HL-60/S4 treated with retinoic acid at 250 ng/mL for 4 days and 3 days (cell line): ENCODE data around the gene FAM151B.

Experiments used
- in situ Hi-C: fragments of 300-500 bp; cut with MboI; formaldehyde crosslinking; loops from 2 replicates; pipeline ENCODE4 v1.7.0; 2022; ENCODE audit warnings: low sequenced_read_pairs

FAM151B gene

DNA sequence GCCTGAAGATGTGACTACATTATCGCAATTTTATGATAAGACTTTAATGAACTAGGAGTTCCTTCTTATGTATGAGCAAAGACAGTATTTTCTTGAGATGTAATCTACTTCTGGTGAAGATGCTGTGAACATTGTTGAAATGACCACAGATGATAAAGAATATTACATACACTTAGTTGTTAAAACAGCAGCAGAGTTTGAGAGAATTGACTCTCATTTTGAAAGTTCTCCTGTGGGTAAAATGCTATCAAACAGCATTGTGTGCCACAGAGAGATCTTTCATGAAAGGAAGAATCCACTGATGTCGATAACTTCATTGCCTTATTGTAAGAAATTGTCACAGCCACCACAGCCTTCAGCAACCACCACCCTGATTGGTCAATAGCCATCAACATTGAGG, 8.0 kb downstream of the FAM151B start:
- in situ Hi-C loops, result loop anchor here (25.0 kb wide), 1 partner anchor 166 kb away; the partner anchor contains the start of genes DHFR and MSH3

DNA sequence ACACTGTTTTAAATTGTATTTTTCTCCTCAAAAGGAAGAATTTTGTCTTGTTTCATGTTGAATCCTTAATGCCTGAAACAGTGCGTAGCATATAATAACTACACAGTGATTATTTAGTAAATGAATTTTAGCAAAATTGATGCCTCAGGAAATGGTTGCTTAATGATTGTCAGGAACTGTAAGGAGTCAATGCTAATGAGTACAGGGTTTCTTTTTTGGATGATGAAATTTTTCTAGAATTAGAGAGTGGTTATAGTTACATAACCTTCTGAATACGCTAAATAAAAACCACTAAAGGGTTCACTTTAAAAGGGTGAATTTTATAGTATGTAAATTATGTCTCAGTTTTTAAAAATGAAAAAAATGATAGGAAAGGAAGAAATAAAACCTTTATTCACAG, 14.9 kb downstream of the FAM151B start:
- in situ Hi-C loops, result no loop called here

GRCh38 chr5:80503641-80504040, 15.7 kb downstream of the FAM151B start:
- in situ Hi-C loops, result no loop called here

DNA sequence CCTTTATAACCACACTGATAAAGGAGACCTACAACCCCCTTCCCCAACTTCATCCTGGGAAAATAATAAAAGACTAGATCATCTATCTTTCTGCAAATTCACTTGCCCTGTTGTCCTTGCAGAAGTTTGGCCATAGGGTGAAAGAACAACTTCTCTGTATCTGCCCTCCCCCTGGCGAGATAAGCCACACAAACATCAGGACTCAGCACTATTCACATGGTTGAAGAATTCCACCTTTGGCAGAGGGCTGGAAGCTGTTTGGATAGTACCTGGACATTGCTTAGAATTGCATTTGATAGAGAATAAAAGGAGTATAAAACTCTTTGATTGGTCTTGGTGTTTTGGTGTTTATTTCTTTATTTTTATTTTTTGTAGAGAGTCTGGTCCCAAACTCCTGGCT, 16.9 kb downstream of the FAM151B start:
- in situ Hi-C loops, result no loop called here

- in situ Hi-C loops, result no loop called here
Measured at GRCh38 chr5:80507663-80508062, 19.8 kb downstream of the FAM151B start.

- in situ Hi-C loops, result no loop called here
Measured at GRCh38 chr5:80508844-80509243, 20.9 kb downstream of the FAM151B start.

- in situ Hi-C loops, result no loop called here
Measured at GRCh38 chr5:80509362-80509761, 21.5 kb downstream of the FAM151B start.

DNA sequence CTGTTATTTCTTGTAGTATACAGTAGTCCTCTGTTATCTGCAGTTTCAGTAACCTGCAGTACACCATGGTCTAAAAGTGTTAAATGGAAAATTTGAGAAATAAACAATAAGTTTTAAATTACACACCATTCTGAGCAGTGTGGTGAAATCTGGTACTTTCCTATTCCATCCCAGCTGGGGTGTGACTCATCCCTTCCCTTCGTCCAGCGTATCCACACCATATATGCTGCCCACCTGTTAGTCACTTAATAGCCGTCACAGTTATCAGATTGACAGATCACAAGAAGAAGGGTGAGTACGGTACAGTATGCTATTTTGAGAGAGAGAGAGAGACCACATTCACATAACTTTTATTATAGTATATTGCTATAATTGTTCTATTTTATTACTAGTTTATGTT, 28.9 kb downstream of the FAM151B start:
- in situ Hi-C loops, result no loop called here

GRCh38 chr5:80540691-80541090, 52.8 kb downstream of the FAM151B start:
- in situ Hi-C loops, result no loop called here

DNA sequence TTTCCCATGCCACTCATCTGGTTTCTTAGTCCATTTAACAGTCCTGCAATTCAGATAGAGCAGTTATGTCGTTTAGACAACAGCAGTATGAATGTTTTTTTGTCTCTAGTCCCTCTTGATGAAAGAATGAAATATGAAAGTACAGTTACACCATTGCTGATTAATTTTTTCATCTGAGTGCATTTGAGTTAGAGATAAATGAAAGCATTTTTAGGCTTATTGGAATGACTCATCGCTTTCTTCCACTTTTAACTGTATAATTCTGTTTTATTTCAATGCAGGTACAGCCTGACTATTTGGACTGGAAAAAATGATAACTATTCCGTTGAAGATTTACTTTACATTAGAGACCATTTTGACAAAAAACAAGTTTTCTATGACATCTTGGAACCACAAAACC, 53.5 kb downstream of the FAM151B start:
- in situ Hi-C loops, result no loop called here

DNA sequence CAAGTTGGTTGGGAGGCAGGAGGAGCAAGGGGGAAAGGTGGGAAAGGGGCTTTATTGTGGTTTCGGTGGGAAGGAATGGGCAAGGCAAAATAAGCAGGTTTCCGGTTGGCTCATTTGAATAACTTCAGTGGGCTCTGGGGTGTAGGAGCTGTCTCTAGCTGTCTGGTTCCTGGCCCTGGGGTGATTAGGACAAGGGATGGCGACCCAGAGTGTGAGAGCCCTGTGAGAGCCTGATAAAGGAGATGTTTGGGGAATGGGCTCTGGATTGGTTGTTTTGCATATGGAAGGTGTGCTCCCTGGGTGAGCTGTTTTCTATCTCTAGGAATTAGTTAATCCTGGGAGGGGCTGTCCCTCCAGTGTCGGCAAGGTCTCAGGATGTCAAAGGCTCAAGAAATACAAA, 66.7 kb downstream of the FAM151B start:
- in situ Hi-C loops, result no loop called here

- in situ Hi-C loops, result no loop called here
Measured at GRCh38 chr5:80555099-80555498, 67.2 kb downstream of the FAM151B start.

- in situ Hi-C loops, result no loop called here
Measured at GRCh38 chr5:80559244-80559643, 71.3 kb downstream of the FAM151B start.

DNA sequence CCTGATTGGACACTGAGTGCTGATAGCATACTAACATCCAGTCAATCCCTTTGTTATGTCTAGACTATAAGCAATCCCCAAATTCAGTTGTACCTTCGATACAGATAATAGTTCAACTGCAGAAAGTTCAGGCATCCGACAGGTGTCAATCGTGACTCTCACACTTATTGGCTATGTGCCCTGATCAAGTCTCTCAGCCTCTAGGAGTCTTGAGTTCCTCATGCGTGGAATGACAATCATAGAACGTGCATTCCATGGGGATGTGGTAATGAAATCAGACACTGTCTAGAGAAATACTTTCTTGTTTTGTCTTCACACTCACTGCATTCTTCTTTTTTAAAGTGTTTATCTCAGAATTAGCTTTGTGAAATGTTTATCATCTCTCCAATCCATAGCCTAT, 77.4 kb downstream of the FAM151B start:
- in situ Hi-C loops, result no loop called here

GRCh38 chr5:80566711-80567259, 78.9 kb downstream of the FAM151B start:
- in situ Hi-C loops, result no loop called here

DNA sequence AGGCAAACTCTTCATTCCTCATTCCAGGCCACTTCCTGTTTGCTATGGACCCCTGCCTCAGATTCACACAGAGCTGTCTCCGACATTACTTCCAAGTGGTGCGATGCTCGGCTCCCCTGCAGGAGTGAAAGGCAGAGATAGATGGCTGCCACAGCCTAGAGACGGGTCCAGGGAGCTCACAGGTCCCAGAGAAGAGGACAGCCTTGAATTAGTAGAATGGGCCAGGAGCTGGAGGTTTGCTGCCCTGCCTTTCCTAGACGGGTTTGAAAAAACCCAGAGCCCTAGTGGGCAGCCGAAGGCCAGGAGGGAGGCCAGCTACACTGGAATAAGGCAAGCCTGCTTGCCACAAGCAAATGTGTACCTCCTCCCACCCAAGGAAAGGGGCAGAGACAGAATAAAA, 80.4 kb downstream of the FAM151B start:
- in situ Hi-C loops, result no loop called here

GRCh38 chr5:80569086-80569960, 81.4 kb downstream of the FAM151B start:
- in situ Hi-C loops, result no loop called here

GRCh38 chr5:80569961-80570786, 82.3 kb downstream of the FAM151B start, which contains the start of gene ANKRD34B:
Gene ANKRD34B, minus strand, starts transcription at chr5:80570280. Its CDS starts 10,261 bp downstream, at chr5:80560019.
- in situ Hi-C loops, result no loop called here

- in situ Hi-C loops, result no loop called here
Measured at GRCh38 chr5:80573062-80573461, 85.2 kb downstream of the FAM151B start.

DNA sequence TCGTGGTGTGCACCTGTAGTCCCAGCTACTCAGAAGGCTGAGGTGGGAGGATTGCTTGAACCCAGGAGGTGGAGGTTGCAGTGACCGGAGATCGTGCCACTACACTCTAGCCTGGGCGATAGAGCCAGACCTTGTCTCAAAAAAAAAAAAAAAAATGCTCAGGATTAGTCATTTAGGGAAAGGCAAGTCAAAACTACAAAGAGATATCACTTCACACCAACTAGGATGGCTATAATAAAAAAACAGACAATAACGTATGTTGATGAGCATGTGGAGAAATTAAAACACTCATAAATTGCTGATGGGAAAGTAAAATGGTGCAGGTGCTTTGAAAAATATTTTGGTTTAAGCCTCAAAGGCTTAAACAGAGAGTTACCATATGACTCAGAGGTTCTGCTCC, 88.5 kb downstream of the FAM151B start:
- in situ Hi-C loops, result no loop called here

- in situ Hi-C loops, result no loop called here
Measured at GRCh38 chr5:80577707-80578106, 89.8 kb downstream of the FAM151B start.

DNA sequence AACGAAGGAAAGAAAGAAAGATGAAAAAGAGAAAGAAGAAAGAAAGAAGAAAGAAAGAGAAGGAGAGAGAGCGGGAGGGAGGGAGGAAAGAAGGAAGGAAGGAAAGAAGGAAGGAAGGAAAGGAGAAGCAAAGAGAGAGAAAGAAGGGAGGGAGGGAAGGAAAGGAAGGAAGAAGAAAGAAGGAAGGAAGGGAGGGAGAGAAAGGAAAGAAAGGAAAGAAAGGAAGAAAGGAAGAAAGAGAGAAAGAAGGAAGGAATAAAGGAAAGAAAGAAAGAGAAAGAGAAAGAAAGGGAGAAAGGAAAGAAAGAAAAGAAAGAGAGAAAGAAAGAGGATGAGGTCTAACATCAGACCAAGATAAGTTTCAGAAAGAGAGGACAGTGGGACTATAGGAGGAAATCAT, 91.2 kb downstream of the FAM151B start:
- in situ Hi-C loops, result no loop called here
